ENCODE results near the gene HIVEP3.

DNA sequence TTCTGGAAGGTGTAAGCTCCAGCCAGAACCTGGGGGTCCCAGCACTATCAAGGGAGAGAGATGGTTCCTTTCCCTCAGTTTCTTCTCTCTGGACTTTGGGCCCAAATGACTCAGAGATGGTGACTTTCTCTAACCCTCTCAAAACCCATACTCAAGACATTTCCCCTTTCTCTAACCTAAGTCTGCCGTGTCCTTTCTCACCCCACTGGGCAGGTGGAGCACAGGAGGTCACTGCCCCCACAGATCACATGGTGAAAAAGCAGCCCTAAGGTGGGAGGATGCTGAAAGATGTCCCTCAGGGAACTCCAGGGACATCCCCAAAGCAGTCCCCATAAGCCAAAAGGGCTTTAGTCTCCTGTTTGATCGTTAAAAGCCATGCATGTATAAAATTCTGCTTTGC is 173.7 kb downstream of the HIVEP3 start:
- TF ChIP-seq, protein P1, sequence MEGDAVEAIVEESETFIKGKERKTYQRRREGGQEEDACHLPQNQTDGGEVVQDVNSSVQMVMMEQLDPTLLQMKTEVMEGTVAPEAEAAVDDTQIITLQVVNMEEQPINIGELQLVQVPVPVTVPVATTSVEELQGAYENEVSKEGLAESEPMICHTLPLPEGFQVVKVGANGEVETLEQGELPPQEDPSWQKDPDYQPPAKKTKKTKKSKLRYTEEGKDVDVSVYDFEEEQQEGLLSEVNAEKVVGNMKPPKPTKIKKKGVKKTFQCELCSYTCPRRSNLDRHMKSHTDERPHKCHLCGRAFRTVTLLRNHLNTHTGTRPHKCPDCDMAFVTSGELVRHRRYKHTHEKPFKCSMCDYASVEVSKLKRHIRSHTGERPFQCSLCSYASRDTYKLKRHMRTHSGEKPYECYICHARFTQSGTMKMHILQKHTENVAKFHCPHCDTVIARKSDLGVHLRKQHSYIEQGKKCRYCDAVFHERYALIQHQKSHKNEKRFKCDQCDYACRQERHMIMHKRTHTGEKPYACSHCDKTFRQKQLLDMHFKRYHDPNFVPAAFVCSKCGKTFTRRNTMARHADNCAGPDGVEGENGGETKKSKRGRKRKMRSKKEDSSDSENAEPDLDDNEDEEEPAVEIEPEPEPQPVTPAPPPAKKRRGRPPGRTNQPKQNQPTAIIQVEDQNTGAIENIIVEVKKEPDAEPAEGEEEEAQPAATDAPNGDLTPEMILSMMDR (tag by site-specific recombination; IDR thresholded peaks at IDR 0.05): no peak
- TF ChIP-seq, protein P2, sequence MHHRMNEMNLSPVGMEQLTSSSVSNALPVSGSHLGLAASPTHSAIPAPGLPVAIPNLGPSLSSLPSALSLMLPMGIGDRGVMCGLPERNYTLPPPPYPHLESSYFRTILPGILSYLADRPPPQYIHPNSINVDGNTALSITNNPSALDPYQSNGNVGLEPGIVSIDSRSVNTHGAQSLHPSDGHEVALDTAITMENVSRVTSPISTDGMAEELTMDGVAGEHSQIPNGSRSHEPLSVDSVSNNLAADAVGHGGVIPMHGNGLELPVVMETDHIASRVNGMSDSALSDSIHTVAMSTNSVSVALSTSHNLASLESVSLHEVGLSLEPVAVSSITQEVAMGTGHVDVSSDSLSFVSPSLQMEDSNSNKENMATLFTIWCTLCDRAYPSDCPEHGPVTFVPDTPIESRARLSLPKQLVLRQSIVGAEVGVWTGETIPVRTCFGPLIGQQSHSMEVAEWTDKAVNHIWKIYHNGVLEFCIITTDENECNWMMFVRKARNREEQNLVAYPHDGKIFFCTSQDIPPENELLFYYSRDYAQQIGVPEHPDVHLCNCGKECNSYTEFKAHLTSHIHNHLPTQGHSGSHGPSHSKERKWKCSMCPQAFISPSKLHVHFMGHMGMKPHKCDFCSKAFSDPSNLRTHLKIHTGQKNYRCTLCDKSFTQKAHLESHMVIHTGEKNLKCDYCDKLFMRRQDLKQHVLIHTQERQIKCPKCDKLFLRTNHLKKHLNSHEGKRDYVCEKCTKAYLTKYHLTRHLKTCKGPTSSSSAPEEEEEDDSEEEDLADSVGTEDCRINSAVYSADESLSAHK (tag by site-specific recombination; IDR thresholded peaks at IDR 0.05): no peak
- TF ChIP-seq, protein P3, sequence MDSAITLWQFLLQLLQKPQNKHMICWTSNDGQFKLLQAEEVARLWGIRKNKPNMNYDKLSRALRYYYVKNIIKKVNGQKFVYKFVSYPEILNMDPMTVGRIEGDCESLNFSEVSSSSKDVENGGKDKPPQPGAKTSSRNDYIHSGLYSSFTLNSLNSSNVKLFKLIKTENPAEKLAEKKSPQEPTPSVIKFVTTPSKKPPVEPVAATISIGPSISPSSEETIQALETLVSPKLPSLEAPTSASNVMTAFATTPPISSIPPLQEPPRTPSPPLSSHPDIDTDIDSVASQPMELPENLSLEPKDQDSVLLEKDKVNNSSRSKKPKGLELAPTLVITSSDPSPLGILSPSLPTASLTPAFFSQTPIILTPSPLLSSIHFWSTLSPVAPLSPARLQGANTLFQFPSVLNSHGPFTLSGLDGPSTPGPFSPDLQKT (IDR thresholded peaks at IDR 0.05; ENCODE audit: borderline replicate concordance, low read depth, low read length): no peak

All from HEK293 (cell line).